Tibial nerve (tissue), 4 donors: ENCODE data around the gene HOXA4. TPM values are rescaled to one million over a fixed set of nuclear protein-coding genes. Genes with fewer than 3 reads are reported as not detected.

Source experiments
- DNase-seq, 2 donors: peaks; one replicate each; pipeline ENCODE4 v3.0.0-alpha.2; 2019; ENCODE audit warnings: low spot score in 2 of 2
- H3K27ac ChIP-seq, 4 donors: fragments of 200-600 bp; sonication (generic) in 3 of 4; one replicate each; pipeline ENCODE4 v1.5.1; 2017 to 2019; ENCODE audit warnings: mild to moderate bottlenecking in 1 of 4
- H3K27me3 ChIP-seq, 2 donors: fragments of 200-600 bp; sonication (generic) in 1 of 2; one replicate each; pipeline versions ENCODE4 v1.5.1 to v1.6.0; 2017 to 2019
- H3K36me3 ChIP-seq, 3 donors: fragments of 200-600 bp; sonication (generic); one replicate each; pipeline ENCODE4 v1.5.1; 2018 to 2019
- H3K4me1 ChIP-seq, 4 donors: fragments of 200-600 bp; sonication (generic) in 3 of 4; one replicate each; pipeline ENCODE4 v1.5.1; 2017 to 2019
- H3K4me3 ChIP-seq, 4 donors: fragments of 200-600 bp; sonication (generic) in 3 of 4; one replicate each; pipeline ENCODE4 v1.5.1; 2017 to 2019; ENCODE audit warnings: mild to moderate bottlenecking in 1 of 4, moderate library complexity in 1 of 4
- H3K9me3 ChIP-seq, 4 donors: fragments of 200-600 bp; sonication (generic) in 3 of 4; one replicate each; pipeline ENCODE4 v1.5.1; 2017 to 2019
- EP300 ChIP-seq, 2 donors: sonication (generic); formaldehyde crosslinking; IDR thresholded peaks; one replicate each; pipeline ENCODE4 v1.6.1; 2017; ENCODE audit warnings: antibody characterized with exemption in 2 of 2, mild to moderate bottlenecking in 1 of 2
- POLR2A ChIP-seq, 2 donors: fragments of 450-650 bp; IDR thresholded peaks; one replicate each; pipeline ENCODE4 v1.6.1; 2017; ENCODE audit warnings: antibody characterized with exemption in 2 of 2, mild to moderate bottlenecking in 2 of 2, moderate library complexity in 2 of 2
- WGBS, 2 donors: methylation state at CpG; one replicate each; pipeline ENCODE4 v1.1.5; 2018; 5-methylcytosine and 5-hydroxymethylcytosine counted together
- total RNA-seq, 4 donors: library from RNA; depleted of rRNA; stranded (reverse); fragments of >200 nt; gene quantifications; one replicate each; pipeline ENCODE4 v1.1.0, GENCODE V29; 2016
- TF ChIP-seq, protein P1 (sequence below), 5 experiments: fragments of 200-600 bp in 3 of 5; fragments of 450-650 bp in 2 of 5; sonication (generic) in 3 of 5; IDR thresholded peaks; one replicate each; pipeline ENCODE4 v1.5.1; 2016 to 2019; ENCODE audit warnings: antibody characterized with exemption in 5 of 5, mild to moderate bottlenecking in 3 of 5, moderate library complexity in 2 of 5

The HOXA4 gene
- total RNA-seq, 4 donors from 2014 or later = 4.4 to 6.3 (median 4.7) TPM

DNA sequence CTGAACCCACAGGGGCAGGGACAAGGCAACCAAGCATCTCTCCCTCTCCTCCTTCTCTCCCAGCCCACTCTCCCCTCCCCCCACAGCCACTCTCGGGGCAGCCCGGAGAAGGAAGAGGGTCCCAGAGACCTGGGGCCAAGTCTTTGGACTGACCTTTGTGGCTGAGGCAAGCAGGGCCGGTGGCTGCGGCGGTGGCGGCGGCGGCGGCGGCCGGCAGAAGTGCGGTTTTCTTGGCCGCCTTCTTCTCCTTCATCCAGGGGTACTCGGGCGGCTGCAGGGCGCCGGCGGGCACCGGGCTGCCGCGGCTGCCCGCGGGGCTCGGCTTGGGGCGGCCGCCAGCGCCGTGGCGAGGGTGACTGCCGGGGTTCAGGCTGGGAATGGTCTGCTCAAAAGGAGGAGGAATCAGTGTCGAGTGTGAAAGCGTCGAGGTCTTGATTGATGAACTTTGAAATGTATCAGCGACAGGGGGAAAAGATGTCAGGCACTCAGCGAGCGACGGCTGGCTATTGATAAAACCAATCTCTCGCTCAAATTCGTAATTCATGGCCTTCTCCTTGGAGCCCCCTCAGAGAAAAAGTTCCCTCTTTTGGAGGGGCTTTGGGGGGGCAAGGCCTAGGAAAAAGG is 28.5 kb downstream of the HOXA4 start:
- TF ChIP-seq EP300 (IDR thresholded peaks at IDR 0.05) (no peak), POLR2A (IDR thresholded peaks at IDR 0.05) (no peak)
- TF ChIP-seq, protein P1, sequence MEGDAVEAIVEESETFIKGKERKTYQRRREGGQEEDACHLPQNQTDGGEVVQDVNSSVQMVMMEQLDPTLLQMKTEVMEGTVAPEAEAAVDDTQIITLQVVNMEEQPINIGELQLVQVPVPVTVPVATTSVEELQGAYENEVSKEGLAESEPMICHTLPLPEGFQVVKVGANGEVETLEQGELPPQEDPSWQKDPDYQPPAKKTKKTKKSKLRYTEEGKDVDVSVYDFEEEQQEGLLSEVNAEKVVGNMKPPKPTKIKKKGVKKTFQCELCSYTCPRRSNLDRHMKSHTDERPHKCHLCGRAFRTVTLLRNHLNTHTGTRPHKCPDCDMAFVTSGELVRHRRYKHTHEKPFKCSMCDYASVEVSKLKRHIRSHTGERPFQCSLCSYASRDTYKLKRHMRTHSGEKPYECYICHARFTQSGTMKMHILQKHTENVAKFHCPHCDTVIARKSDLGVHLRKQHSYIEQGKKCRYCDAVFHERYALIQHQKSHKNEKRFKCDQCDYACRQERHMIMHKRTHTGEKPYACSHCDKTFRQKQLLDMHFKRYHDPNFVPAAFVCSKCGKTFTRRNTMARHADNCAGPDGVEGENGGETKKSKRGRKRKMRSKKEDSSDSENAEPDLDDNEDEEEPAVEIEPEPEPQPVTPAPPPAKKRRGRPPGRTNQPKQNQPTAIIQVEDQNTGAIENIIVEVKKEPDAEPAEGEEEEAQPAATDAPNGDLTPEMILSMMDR (IDR thresholded peaks at IDR 0.05) = no peak
- Histone ChIP-seq H3K4me1 (peaks cover 0 to 65% (median 9%) of the 10 kb centered on the region in 4 donors), H3K4me3 (peak overlapping the region in 3 of 4 donors; percentile 1 to 28 (median 22)), H3K9me3 (no peaks in the 10 kb centered on the region), H3K27ac (peak overlapping the region in 3 of 4 donors; percentile 28 to 71 (median 67)), H3K27me3 (peaks cover 0 to 87% of the 10 kb centered on the region in 2 donors), H3K36me3 (no peaks in the 10 kb centered on the region)
- no peak for DNase-seq
- 19 to 33% methylated on average over 39 of the region's 39 CpGs for WGBS, 2 donors

DNA sequence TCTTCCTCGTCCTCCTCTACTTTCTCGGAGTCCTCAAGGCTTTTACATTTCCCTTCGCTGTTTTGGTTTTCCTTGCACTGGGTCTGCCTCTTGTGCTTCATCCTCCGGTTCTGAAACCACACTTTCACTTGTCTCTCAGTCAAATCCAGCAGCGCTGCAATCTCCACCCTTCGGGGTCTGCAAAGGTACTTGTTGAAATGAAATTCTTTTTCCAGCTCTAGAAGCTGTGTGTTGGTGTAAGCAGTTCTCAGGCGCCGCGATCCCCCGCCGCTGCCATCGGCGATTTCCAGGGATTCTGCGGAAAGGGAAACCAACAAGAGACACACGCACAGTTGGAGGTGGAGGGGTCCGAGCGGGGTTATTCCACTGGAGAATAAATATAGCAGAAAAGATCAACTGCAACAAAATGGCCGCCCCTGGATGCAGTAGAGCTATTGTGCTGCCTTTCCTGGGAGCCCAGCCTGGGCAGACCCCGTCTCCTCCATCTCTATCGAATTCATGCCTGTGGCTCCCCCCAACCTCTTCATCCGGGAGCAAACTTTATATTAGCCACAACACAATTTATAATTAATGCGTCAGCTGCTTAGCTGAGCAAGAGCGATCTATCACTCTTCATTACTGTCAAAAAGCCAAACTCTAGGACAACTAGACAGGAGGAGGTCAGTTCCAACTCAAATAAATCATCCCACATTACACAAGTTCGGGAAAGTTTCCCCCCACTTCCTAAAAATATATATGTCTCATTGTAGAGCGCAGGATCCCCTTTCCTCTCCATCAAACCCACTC is 29.2 kb downstream of the HOXA4 start:
- no peaks in the 10 kb centered on the region for H3K36me3 ChIP-seq
- peak overlapping the region; percentile 4 to 28 (median 15) for H3K4me3 ChIP-seq
- H3K4me1 ChIP-seq = peaks cover 0 to 69% (median 9%) of the 10 kb centered on the region in 4 donors
- DNase-seq = no peak
- TF ChIP-seq, protein P1 (IDR thresholded peaks at IDR 0.05) = no peak
- no peaks in the 10 kb centered on the region for H3K9me3 ChIP-seq
- peak overlapping the region in 3 of 4 donors; percentile 46 to 71 (median 67) for H3K27ac ChIP-seq
- H3K27me3 ChIP-seq = peaks cover 0 to 89% of the 10 kb centered on the region in 2 donors
- WGBS, 2 donors = 42 to 46% methylated on average over 25 of the region's 25 CpGs

DNA sequence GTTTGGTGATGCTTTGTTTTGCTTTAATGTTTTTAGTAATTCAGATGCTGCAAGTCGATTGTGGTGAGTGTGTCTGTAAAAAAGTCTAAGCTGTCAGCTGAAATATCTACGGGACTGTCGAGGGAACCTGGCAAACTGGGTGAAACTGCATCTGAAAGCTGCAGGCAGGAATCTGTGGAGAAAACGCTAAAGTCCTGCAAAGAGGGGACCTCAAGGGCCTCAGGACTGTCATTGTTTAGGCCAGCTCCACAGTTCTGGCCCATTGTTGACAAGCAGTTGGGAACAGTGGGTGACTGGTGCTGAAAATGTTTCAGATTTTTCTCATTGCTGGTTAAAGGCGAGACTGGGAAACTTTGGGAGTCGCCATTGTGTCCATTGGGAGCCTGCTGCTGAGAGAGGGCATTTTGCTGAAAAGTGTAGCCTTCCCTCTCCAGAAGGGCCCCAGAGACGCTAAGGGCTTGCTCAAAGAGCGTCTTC is 29.8 kb downstream of the HOXA4 start:
- peak overlapping the region in 3 of 4 donors; percentile 46 to 71 (median 67) for H3K27ac ChIP-seq
- no peaks in the 10 kb centered on the region for H3K9me3 ChIP-seq
- 62 to 67% methylated on average over 8 of the region's 8 CpGs for WGBS, 2 donors
- H3K4me1 ChIP-seq = peaks cover 0 to 69% (median 9%) of the 10 kb centered on the region in 4 donors
- no peaks in the 10 kb centered on the region for H3K36me3 ChIP-seq
- TF ChIP-seq POLR2A (IDR thresholded peaks at IDR 0.05) (no peak), EP300 (IDR thresholded peaks at IDR 0.05) (no peak)
- TF ChIP-seq, protein P1 (IDR thresholded peaks at IDR 0.05) = no peak
- H3K4me3 ChIP-seq = peak overlapping the region in 2 of 4 donors; percentile 4 to 28
- peaks cover 0 to 91% of the 10 kb centered on the region in 2 donors for H3K27me3 ChIP-seq
- no peak for DNase-seq

DNA sequence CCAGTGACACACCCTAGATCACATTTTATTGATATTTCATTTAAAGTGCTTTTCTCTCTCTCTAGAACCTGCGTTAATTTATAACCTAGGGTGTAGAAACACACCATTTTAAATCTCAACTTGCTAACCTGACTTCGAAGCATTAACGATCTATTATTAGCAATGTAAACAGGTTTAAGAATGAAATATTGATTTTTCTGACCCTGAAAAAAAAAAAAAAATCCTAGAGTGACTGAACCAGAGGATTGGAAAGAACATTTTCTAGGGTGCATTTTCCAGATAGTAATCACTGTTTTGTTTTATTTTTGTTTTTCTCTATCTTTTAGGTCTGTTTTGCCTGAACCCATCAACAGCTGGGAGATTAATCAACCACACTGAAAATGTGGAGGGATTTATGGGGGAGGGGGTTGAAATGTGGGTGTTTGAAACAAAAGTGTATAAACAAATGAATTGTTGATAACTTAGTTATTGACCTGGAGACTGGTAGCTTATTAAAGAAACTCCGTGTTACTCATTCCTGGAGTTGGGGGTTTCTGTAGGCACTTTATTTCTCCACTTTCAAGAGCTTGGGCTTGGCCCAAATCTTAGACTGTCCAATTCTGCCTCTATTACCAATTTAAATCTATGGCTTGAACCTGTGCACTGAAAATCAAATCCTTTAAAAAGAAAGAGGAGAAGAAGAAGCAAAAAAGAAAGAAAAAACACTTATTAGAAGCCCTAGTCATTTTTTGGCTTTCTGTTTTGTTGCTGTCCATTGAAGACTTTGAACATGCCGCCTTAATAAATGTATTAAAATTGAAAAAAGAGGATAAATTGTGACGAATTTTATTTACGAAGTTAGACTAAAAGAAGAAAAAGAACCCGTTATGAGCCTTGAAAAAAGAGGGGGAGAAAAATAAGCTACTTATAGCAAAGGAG is 30.8 kb downstream of the HOXA4 start:
- Histone ChIP-seq H3K27ac (peak overlapping the region in 2 of 4 donors; percentile 79 to 87), H3K9me3 (no peaks in the 10 kb centered on the region), H3K4me1 (peaks cover 0 to 75% (median 9%) of the 10 kb centered on the region in 4 donors), H3K27me3 (peaks cover 0 to 90% of the 10 kb centered on the region in 2 donors), H3K4me3 (no peak overlapping the region), H3K36me3 (no peaks in the 10 kb centered on the region)
- 87 to 90% methylated on average over 8 of the region's 8 CpGs for WGBS, 2 donors
- TF ChIP-seq EP300 (IDR thresholded peaks at IDR 0.05) (no peak), POLR2A (IDR thresholded peaks at IDR 0.05) (no peak)
- TF ChIP-seq, protein P1 (IDR thresholded peaks at IDR 0.05) = no peak
- no peak for DNase-seq
